Mesothelial cell of epicardium (in vitro differentiated cells): ENCODE data around the gene CLPTM1L. TPM values are rescaled to one million over a fixed set of nuclear protein-coding genes. Genes with fewer than 3 reads are reported as not detected.

Source experiments
- DNase-seq, 2 experiments: peaks; one replicate each; pipeline ENCODE4 v3.0.0; 2021; ENCODE audit warnings: low spot score in 2 of 2; ENCODE audit not compliant: unreplicated experiment in 2 of 2
- H3K27ac Mint-ChIP-seq: 2 replicates; pipeline ENCODE4 v1.8.0; 2021; ENCODE audit warnings: mixed read lengths
- H3K27me3 Mint-ChIP-seq: 2 replicates; pipeline ENCODE4 v1.8.0; 2021; ENCODE audit warnings: low read depth, mixed read lengths
- H3K36me3 Mint-ChIP-seq: 2 replicates; pipeline ENCODE4 v1.8.0; 2021; ENCODE audit warnings: mixed read lengths
- H3K4me1 Mint-ChIP-seq: 2 replicates; pipeline ENCODE4 v1.8.0; 2021; ENCODE audit warnings: mixed read lengths
- H3K4me3 Mint-ChIP-seq: 2 replicates; pipeline ENCODE4 v1.8.0; 2021; ENCODE audit warnings: mild to moderate bottlenecking, moderate library complexity, mixed read lengths
- H3K9me3 Mint-ChIP-seq: 2 replicates; pipeline ENCODE4 v1.8.0; 2021; ENCODE audit warnings: mixed read lengths
- total RNA-seq: library from RNA; stranded (reverse); gene quantifications from 3 replicates; pipeline ENCODE4 v1.2.1, GENCODE V29; 2021
- TF ChIP-seq, protein P1 (sequence below): fragments of 200-600 bp; sonication (generic); IDR thresholded peaks from one replicate; pipeline ENCODE4 v1.5.0; 2021; ENCODE audit warnings: antibody characterized with exemption; ENCODE audit not compliant: unreplicated experiment

Gene CLPTM1L
- total RNA-seq, 1 donor from 2014 or later: 83.7 TPM

DNA sequence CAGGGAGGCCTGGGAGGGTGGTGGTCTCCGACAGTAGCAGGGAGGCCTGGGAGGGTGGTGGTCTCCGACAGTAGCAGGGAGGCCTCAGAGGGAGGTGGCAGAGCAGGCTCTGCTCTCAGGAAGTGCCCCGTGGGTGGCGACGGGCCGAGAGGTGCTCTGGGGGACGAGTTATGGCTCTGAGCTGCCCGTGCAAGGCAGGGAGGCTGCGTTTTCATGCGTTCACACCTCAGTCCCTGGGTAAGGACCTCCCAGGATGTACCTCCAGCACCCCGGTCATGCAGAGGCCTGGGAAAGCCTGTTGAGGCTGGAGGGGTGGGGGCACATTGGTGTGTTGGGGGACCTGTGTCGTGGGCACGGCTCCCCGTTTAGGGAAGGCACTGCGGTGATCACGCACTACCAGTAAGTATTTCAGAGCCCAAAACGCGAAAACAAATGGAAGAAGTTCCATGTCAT is 37.4 kb upstream of the CLPTM1L start:
- Mint-ChIP-seq H3K36me3 (no peaks in the 10 kb centered on the region), H3K4me1 (peaks cover 17% of the 10 kb centered on the region), H3K27me3 (peaks cover 85% of the 10 kb centered on the region), H3K4me3 (no peak overlapping the region), H3K27ac (no peak overlapping the region), H3K9me3 (no peaks in the 10 kb centered on the region)
- TF ChIP-seq, protein P1, sequence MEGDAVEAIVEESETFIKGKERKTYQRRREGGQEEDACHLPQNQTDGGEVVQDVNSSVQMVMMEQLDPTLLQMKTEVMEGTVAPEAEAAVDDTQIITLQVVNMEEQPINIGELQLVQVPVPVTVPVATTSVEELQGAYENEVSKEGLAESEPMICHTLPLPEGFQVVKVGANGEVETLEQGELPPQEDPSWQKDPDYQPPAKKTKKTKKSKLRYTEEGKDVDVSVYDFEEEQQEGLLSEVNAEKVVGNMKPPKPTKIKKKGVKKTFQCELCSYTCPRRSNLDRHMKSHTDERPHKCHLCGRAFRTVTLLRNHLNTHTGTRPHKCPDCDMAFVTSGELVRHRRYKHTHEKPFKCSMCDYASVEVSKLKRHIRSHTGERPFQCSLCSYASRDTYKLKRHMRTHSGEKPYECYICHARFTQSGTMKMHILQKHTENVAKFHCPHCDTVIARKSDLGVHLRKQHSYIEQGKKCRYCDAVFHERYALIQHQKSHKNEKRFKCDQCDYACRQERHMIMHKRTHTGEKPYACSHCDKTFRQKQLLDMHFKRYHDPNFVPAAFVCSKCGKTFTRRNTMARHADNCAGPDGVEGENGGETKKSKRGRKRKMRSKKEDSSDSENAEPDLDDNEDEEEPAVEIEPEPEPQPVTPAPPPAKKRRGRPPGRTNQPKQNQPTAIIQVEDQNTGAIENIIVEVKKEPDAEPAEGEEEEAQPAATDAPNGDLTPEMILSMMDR: no peak
- no peak for DNase-seq

DNA sequence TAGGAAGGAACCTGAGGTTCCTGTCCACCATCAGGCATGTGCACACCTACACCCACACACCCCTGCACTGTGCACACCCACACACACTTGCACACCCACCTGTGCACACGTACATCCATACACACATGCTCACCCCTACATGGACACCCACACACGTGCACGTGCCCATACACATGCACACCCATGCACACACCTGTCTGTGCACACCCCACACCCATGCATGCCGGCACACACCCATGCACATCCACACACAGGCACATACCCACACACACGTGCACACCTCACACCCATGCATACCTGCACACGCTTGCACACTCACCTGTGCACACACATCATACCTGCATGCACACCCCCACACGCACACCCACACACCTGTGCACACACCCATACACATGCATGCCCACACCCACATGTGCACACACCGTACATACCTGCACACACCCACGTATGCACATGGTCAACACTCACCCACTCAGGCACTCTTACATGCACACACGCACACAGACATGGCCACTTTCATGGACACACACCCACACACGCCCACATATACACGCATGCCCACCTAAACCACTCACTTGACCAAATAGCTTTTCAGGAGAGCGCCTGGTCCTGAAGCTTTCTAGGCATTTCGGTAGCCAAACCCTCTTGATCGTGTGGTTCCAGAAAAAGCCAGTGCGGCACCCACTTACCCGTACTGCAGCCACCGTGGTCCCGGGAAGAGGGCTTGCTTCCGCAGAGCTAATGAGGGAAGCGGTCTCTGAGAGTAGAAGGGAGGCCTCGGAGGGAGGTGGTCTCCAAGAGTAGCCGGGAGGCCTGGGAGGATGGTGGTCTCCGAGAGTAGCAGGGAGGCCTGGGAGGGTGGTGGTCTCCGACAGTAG is 36.7 kb upstream of the CLPTM1L start:
- Mint-ChIP-seq H3K4me3 (no peak overlapping the region), H3K27me3 (peaks cover 83% of the 10 kb centered on the region), H3K27ac (no peak overlapping the region), H3K36me3 (no peaks in the 10 kb centered on the region), H3K4me1 (peaks cover 11% of the 10 kb centered on the region), H3K9me3 (no peaks in the 10 kb centered on the region)
- TF ChIP-seq, protein P1: no peak
- no peak for DNase-seq

DNA sequence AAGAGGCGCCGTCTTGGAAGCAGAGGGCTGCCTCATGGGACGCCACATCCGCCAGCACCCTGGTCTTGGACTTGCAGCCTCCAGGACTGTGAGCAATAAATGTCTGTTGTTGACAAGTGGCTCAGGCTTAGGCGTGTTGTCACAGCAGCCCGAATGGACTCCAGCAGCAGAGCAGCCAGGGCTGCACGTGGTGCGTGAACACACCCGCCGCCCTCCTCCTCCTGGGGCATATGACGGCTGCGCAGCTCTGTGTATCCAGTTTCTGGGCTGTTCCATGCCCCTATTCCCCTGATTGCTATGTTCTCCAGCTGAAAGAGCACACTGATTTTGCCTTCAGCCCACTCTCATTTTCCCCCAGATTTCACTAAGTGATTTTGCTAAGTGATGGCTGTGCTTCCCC is 36.0 kb upstream of the CLPTM1L start:
- no peak for DNase-seq
- Mint-ChIP-seq H3K4me3 (no peak overlapping the region), H3K27me3 (peaks cover 83% of the 10 kb centered on the region), H3K27ac (no peak overlapping the region), H3K36me3 (no peaks in the 10 kb centered on the region), H3K4me1 (peaks cover 6% of the 10 kb centered on the region), H3K9me3 (no peaks in the 10 kb centered on the region)
- TF ChIP-seq, protein P1: no peak

DNA sequence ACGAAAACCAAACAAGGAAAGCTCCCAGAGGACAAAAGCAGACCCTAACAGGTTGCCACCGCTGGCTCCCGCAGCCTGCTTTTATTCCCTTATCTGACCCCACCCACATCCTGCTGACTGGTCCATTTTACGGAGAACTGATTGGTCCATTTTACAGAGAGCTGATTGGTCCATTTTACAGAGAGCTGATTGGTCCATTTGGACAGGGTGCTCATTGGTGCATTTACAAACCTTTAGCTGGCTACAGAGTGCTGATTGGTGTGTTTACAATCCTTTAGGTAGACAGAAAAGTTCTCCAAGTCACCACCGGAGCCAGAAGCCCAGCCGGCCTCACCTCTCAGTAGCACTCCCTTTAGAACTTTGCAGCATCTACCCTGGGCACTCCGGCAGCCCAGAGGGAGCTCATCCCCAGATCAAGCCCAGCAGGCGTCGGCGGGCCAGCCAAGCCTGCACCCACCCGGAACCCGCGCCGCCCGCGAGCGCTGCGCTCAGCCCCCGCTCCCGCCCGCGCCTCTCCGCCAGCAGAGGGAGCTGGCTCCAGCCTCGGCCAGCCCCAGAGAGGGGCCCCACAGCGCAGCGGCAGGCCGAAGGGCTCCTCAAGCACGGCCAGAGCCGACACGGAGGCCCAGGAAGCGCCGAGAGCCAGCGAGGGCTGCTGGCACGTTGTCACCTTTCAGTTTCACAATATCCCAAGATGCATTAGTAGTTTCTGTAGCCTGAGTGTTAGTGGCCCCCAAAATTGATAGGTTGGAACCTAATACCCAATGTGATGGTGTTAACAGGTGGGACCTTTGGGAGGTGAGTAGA is 35.3 kb upstream of the CLPTM1L start:
- TF ChIP-seq, protein P1: peak; percentile 53
- Mint-ChIP-seq H3K4me3 (peak overlapping the region; percentile 31), H3K4me1 (peaks cover 1% of the 10 kb centered on the region), H3K36me3 (no peaks in the 10 kb centered on the region), H3K27me3 (peaks cover 85% of the 10 kb centered on the region), H3K27ac (no peak overlapping the region), H3K9me3 (no peaks in the 10 kb centered on the region)
- peak in 1 of 2 experiments; percentile 59 for DNase-seq

DNA sequence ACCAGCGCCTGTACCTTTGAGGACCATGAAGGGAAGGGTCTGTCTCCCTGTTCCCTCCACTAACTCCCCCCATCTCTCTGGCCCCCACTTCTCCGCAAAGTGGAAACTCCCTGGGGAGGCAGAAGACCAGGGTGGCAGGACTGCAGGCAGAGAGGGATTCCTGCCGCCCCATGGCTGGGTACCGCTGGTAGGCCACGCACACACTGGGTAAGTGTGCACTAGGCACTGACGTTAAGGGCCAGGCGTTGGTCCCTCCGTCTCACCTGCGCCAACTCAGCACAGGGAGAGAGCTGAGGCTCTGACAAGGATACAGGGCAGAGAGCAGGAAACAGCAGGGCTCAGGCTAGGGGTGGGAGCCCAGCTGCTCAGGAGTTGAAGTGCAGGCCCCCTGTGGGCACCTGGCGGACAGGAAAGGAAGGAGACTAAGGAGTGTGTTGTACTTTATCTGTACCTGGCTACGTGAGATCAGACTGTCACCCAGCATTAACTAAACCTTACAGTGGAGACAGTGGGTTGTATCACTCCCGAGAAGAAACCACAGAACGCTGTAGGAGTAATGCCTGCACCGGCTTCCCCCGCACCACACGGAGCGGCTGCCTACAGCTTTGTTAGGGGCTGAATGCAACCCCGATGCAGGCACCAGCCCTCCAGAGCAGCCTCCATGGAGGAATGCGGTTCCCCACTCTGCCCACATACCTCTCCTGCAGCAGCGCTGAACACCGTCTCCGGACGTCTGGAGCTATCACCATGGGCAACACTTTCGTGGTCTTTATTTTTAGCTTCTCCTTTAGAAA is 34.2 kb upstream of the CLPTM1L start:
- Mint-ChIP-seq H3K36me3 (no peaks in the 10 kb centered on the region), H3K9me3 (no peaks in the 10 kb centered on the region), H3K27me3 (peaks cover 89% of the 10 kb centered on the region), H3K27ac (no peak overlapping the region), H3K4me3 (no peak overlapping the region), H3K4me1 (no peaks in the 10 kb centered on the region)
- DNase-seq: no peak
- TF ChIP-seq, protein P1: no peak
